GM15510 (cell line): ENCODE measurements around the gene OR2T4.

Experiments
- POLR2A ChIP-seq: IDR thresholded peaks from 3 replicates; pipeline ENCODE4 v1.6.1; 2011; ENCODE audit warnings: borderline replicate concordance; ENCODE audit not compliant: insufficient read length; ENCODE audit errors: extremely low read depth

OR2T4 gene

GRCh38 chr1:248406721-248407692 lies 45.5 kb downstream of the OR2T4 start:
- no peak for TF ChIP-seq POLR2A
